HG03460 (cell line): Measurements from ENCODE around the gene PDGFB.

Experiments used
- ATAC-seq: cut with Tn5 transposase; IDR thresholded peaks from one replicate; pipeline ENCODE4 v1.9.1; 2021; ENCODE audit not compliant: unreplicated experiment

The PDGFB gene

DNA sequence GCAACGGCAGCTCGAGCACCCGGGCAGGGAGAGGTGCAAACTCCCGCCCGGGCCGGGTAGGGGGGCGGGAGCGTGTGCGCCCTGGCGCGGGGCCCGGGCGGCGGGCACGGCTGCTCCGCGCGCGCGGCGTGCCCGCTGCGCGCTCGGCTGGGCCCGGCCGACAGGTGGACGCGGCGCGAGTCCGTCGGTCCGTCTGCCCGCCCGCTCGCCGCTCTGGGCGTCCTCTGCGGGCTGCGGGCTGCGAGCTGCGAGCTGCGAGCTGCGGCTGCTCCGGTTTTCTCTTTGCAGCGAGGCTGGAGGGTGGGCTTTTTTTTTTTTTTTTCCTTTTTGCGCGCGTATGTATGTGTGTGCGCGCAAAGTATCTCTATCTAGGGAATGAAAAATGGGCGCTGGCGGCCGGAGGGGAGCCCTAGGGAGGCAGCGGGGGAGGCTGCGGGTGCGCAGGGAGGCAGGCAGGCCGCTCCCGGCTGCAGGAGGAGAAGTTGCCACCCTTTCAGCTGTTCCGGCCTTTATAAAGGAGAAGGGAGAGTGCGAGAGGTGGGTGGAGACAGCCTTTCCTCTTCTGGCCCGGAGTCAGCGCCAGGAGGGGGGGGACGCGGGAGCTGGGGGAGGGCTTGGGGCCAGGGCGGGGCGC, at the start of gene PDGFB:
Gene PDGFB (minus strand): TSS at position 487 of the 634 bp plus-strand sequence. CDS start 1,019 bp downstream, outside the sequence.
- ATAC-seq: no peak

DNA sequence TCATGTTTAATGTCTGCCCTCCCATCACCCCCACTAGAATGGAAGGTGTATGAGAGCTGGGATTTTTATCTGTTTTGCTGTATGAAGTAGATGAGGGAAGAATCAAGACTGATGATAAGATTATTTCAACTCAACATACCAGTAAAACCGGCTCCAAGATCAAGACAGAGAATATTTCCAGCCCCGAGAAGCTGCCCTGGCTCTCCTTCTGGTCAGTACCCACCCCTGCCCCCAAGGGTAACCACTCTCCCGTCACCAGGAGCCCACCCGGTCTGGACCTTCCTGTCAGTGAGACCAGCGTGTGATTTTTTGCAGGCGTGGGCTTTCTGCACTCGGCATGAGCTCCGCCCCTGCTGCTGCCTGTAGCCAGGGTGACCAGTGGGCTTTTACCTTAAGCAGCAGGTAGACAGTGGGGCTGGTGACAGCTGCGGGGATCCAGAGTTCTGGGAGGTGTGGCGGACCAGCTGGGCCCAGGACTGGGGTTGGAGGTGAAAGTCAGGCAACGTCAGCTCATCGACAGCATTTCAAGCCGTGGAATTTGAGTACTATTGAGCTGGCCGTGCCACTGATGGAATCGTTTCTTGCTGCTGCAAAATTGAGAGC, 49.1 kb upstream of the PDGFB start:
- ATAC-seq: no peak

DNA sequence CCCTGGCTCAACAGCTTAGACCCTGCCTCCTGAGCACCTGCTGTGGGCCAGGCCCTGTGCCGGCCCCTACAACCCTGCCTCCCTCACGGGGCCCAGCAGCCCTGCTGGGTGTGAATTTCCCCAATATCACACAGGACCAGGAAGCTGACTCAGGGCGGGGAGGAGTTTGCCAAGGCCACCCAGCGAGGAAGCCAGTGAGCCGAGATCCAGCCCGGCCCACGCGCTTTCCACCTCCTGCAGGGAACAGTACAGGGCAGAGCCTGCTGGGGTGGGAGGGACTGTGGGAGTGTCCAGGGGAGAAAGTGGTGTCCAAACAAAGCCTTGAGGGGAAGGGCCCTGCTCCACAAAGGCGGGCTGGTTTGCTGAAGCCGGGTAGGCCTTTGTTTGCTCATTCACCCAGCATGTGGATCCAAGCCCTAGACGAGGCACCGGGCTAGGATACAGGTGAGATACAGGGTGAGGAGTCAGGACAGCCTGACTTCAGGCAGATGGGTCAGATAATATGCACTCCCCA, 47.8 kb upstream of the PDGFB start:
- no peak for ATAC-seq

DNA sequence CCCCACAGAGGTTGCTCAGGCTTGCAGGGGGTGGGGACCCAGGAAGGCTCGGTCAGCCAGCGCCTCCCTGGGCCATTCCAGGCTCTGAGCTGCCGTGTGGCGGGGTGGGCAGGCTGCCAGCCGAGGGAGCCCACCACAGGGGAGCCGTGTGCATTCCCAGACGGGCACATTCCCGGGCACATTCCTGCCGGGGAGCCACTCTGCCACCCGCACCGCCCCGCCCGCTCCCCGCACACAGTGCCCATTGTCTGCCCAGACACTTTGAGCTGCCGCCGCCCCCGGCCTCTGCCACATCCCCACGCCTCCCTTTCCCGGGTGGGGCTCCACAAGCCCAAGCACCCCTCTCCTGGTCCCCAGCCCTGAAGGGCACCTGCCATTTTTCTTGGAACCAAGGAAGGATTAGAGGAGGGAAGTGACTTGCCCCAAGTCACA, 47.3 kb upstream of the PDGFB start:
- ATAC-seq: no peak

DNA sequence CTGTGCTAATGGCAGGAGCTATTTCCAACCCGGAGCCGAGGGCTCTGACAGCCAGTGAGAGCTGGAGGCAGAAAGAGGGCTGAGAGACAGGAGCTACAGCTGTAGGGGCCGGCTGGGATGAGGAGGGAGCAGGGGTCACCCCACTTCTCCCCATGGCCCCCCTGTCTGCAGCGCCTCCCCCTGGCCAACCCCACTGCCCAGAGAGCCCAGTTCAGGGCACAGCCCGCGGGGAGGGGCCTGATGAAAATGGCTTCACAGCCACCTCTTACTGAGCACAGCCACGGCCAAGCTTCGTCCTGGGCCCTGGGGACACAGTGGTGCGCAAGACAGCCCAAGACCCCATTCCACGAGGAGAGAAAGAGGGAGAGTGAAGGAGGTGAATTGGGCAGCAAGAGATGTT, 46.7 kb upstream of the PDGFB start:
- ATAC-seq: no peak

DNA sequence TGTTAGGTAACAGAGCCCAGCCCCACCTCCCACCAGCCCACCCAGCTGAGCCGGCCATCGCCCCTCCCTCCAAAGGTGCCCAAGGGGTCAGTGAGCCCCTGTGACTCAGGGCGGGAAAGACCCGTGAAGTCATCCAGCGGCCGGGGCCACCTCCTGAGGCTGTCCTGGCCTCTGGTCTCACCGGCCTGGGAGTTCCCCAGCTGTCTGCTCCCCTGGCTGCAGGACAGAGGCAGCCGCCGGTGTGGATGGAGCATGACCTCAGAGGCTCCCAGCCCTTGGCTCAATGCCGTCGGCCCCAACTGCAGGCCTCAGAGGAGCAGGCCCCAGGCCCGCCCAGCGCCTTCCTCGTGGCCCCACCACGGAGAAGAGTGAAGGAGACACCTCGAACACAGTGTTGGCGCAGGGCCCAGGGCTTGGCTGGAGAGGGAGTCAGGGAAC, 46.0 kb upstream of the PDGFB start:
- ATAC-seq: no peak

DNA sequence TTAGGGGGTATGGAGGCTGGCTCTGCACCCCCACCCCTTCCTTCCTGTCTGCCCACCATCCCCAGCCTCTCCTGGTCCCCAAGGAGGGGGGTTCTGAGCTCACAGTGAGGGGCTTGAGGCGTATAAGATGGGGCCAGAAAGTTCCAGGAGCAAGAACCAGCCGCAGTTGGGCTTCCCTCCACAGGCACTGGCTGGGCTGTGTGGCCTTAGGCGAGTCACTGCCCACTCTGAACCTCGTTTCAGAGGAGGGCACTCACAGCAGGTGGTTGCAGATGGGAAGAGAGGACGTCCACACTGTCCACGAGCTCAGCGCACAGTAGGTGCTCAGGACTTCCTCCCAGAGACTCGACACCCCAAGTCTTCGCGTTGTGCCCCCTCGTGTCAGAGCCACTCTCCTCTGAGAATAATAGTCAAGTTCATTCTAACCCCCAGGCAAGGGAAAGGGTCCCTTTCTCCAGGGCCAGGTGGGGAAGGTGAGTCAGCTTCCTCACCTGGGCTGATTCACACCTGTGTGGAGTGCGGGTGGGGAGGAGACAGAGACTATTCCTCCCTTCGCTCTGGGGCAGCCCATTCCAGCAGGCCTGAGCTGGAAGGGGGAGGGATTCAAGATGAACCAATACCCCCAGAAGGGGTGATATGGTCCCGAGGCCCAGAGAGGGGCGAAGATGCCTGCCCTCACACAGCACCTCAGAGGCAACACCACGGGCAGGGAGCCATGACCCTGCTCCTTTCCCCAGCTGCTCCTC, 45.4 kb upstream of the PDGFB start:
- ATAC-seq: no peak

DNA sequence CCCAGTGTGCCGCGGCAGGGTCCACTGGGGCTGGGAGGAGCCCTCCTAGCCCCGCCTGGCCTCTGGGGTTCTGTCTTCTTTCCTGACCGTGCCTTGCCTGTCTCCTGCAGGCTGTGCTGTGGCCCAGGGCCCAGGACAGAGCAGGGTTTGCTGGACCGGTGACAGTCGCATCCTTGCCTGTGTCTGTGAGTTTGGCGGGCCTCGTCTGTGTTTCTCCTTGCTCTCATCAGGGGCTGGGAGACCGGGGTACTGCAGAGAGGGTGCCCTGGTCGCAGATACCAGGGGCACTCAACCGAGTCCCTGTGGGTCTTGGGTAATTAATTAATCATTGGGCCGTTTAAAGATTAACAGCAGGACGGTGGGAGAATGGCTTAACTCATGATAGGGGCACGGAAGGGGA, 44.8 kb upstream of the PDGFB start:
- ATAC-seq: no peak

DNA sequence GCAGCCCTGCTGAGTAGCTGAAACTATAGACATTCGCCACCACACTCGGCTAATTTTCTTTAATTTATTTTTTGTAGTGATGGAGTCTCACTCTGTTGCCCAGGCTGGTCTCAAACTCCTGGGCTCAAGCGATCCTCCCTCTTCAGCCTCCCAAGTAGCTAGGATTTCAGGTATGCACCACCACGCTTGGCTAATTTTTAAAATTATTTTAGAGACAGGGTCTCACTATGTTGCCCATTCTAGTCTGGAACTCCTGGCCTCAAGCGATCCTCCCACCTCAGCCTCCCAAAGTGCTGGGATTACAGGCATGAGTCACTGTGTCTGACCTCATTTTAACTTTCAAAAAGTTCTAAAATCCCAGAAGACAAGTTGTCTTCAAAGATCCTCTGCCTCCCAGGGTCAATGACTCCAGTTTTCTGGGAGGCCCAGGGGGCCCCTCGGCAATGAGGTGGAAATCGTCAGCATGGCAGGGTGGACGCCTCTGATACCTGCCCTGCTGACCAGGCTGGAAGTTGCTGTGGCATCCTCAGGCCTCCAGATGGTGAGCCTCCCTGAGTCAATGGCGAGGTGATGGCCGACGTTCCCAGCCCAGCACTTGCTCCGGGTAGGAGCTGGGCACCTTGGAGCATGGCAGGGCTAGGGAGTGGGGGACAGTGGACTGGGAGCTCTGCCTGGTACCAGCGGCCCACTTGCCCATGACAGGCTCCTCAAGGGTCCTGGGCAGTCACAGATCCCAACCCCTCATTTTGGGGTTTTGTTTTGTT, 43.5 kb upstream of the PDGFB start:
- no peak for ATAC-seq

DNA sequence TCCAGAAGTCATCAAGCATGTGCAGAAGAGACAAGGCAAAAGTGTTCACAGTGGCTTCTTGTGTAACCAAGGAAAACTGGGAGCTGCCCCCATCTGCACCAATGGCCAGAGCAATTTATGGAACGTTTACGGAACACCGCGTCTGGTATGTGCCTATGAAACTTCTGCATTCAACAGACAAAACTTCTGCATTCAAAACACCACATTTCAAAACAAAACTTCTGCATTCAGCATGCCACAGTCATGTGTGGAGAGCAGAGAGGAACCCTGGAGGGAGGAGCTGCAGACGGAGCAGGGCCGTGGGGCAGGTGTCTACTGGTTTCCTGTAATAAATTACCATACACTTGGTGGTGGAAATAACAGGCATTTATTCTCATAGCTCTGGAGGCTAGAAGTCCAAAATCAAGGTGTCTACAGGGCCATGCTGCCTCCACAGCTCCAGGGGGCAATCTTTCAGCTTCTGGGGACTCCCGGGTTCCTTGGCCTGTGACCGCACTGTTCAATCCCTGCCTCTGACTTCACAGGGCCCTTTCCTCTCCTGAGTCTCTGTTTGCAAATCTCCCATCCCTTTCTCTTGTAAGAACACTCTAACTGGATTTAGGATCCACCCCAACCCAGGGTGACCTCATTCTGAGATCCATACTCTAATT, 42.4 kb upstream of the PDGFB start:
- ATAC-seq: no peak

DNA sequence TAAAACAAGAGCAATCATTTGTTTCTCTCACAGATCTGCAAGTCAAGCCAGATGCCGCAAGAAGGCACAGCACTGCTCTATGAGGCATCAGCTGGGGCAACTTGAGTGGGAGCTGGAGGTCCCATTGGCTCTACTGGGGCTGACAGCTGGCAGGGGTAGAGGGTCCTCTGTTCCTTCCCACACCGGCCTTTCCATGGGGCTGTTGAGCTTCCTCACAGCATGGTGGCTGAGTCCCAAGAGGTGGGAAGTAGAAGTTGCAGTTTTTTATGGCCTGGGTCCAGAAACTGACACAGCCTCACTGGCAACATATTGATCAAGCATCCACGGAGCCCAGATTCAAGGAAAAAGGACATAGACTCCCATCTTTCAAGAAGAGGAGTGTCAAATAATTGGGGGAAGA, 40.2 kb upstream of the PDGFB start:
- no peak for ATAC-seq

DNA sequence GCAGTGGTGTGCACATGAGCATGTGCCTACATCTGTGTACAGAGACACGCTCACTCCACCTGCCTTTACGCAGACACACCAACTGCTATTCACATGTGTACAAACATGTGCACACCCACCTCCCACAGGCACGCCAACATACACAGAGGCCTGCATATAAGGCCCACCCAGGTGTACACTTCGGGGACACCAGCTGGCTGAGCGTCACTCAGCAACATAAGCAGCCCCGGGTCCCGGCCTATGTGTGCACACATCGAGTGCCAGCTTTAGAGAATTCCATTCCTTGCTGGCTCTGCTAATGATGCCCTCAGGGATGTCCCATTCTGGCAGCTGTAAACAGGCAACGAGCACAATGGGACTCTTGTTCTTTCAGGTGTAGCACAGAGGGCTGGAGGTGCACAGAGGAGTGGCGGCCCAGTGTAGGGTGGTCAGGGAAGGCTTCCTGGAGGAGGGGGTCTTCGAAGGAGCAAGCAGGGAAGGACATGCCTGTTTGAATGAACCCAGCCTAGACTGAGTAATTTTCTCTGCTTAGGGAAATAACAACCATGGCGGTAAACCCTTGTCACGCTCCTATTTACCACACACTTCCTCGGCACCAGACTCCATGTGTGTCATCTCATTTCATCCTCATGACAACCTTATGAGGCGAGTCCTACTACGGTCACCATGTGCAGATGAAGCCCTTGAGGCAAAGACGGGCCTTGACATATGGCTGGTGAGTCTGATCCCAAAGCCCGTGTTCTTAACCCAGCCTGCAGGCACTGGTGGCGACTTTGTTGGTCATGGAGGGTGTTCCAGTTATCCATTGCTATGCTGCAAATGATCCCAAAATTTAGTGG, 39.6 kb upstream of the PDGFB start:
- no peak for ATAC-seq

DNA sequence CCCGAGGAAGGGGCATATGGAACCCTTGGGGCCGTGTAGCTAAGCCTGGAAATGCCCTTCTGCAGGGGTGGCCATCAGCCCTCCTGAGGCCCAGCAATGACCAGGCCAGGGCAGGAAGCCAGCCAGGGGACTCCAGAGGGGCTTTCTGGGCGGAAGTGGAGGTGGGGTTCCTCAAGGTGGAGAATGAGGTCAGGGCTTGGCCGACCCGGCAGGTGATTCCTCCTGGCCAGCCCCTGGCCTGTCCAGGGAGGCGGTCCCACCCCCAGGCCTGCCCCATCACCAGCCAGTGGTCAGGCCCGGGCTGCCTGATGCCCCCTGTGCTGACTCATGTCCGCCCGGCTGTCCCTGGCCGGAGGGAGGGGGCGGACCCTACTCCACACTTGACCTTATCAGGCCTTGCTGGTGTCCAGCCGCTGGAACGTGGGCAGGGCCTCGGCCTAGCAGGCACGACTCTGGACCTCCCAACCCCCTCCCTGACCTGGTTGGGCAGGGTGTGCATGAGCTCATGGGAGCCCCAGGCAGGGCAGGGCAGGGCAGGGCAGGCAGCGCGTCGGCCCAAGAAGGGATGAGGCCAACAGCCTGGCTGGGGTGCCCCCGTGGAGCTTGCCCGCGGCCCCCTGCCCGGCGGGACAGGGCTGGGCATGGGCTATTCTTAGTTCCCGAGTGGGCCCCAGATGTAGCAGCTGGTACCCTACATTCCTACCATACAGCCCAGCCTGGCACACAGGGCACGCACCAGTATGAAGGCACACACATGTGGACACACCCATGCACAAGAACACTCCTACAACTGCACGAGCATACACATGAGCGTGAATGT, 38.8 kb upstream of the PDGFB start:
- ATAC-seq: no peak

DNA sequence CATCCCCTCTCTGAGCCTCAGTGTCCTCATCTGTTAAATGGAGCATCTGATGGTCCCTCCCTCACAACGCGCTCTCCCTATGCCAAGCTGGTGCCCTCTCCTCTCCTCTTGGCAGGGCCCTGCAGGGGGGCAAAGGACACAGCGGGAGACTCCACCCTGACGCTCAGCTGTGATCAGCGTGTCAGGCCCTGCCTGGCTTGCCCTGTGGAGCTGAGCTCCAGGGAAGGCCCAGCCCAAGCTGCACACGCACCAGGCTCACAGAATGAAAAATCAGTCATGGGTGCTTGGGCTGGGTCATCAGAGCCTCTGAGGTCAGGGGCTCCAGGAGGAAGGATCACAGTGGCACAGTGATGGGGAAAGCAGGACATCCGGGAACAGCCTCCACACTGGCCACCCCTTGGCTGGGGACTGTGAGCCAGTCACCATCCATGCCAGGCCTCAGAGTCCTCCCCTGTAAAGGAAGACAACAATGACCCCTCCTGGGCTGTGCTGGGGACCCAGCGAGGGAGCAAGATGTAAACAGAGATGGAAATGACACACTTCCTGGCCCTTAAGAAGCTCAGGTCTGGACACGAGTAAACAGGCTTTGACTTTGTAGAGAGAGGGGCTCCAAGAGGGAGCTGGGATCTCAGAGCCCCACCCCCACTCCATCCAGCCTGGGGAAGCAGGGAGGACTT, 38.0 kb upstream of the PDGFB start:
- ATAC-seq: no peak

DNA sequence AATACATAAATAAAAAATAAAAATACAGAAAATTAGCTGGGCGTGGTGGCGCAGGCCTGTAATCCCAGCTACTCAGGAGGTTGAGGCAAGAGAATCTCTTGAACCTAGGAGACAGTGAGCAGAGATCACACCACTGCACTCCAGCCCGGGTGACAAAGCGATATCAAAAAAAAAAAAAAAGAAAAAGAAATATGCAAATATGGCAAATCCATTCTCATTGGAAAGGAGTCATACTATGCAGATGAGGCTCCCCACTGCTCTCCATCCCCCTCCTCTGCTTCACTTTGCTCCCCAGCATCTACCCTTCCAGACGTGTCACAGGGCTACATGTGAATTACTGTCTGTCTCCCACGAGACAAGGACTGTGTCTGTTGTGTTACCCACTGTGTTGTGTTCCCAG, 36.3 kb upstream of the PDGFB start:
- no peak for ATAC-seq

DNA sequence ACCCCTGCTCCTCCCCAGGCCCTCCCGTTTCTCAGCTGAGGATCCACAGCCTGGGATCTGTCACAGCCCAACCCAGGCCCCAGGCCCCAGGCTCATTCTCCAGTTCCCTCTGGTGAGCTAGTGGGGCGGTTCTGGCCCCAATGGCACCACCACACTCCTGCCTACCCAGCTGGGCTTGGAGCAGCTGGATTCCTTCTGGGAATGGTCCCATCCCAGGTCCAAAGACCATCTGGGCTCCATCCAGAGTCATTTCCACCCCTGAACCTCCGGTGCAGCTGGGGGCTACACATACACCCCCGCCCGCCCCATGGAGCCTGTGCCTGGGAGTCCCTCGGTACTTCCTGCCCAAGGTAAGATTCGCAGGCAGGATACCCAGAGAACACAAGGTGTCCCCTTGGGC, 35.5 kb upstream of the PDGFB start:
- ATAC-seq: no peak

DNA sequence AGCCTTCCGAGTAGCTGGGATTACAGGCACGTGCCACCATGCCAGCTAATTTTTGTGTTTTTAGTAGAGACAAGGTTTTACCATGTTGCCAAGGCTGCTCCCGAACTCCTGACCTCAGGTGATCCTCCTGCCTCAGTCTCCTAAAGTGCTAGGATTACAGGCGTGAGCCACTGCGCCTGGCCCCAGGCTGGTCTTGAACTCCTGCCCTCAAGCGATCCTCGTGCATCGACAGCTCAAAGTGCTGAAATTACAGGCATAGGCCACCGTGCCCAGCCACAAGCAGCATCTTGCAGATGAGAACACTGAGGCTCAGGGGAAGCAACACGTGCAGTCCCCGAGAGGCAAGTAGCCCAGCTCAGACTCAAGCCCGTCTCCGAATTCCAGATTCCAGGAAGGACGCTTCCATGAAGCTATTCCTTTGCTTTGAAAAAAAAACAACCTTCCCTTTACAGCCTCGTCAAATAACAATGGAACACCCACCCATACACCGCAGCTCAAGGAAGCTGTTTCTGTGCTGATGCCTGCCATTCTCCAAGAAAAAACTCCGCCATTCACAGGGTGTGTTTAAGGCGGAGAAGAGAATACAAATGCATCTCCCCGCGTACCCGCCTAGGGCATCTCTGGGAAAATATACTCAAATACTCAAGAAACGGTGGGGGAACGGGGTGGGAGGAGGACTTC, 34.5 kb upstream of the PDGFB start:
- ATAC-seq: no peak

DNA sequence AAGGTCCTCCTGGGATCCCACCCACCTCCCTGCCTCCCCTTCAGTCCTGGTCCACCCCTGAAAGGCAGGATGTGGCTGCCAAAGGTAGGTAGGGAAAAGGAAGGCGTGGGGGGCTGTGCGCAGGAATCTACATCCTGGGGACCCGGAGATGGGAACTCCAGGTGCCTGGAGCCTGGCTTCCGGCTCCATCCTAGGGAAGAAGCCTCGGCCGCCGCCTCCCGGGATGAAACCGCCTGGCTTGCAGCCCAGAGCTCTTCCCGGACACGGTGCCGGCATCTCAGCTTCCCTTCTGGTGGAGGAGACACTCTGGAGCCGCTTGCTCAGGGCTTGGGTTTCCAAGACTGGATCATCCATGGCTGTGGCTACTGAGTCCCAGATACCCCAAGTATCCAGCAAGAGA, 33.3 kb upstream of the PDGFB start:
- ATAC-seq: no peak
